ENCODE measurements around the gene SPSB1.
A peak's percentile ranks its signal among the peaks of the same experiment; 100 is the strongest.
"Not testable (repeated sequence)": the region's sequence is repeated elsewhere in the genome, so short reads cannot be mapped to it uniquely, and the experiment has no call there.

The SPSB1 gene

DNA sequence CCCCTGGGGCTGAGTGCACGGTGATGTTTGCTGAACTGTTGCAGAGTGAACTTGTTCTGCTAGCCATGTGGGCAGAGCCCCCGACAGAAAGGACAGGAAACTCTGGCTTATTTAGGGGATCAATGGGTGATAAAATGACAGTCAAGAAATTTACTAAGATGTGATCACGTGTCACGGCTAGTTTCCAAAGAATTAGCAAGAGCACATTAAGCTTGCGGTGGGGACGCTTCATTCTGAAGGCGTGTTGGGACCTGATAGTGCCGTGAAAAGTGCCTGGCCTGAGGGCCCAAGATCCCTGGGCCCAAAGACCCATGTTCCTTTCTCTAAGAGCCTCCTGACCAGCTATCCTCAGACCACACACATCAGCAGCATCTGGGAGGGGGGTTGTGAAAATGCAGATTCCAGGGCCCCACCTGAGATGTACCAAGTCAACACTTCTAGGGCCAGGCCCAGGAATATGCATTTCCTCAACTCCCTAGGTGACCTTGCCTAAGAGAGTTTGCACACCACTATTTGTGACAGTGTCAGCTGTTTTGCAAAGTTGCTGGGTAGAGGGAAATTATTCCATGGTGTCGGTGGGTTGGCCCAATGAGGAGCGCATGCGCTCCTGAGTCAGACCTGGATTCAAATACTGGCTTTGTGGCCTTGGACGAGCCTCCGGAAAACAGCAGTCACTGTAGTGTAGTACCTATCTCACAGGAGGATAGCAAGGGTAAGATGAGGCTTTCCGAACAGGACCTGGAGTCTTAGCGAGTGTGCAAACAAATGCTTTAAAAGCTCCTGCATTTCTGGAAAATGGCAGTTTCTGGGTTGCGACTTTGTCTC lies 77.5 kb downstream of the SPSB1 start:
- DNase-seq: no peak

DNA sequence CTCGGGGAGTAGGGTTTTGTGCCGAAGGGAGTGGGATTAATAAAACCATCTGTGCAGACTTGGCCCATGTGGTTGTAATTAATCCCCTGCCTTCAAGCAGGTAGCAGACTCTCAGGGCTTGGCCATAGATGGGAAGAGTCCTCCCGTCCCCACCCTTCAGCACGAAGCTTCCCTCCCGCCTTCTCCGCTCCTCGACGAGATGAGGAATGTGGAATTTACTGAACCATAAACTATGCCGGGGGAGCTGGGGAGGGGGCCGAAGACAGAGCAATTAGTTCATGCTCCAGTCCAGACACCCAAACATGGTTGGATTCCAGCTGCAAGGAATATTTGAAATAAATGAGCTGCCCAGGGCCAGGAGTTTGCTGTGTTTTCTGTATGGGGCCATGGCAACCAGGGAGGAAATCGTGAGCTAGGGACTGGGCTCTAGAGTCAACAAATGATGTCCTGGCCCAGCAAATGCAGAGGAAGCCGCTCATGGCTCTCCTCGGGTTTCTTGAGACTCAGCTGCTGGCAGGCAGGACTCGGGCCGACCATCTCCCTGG lies 78.8 kb downstream of the SPSB1 start:
- DNase-seq: peak; percentile 95

DNA sequence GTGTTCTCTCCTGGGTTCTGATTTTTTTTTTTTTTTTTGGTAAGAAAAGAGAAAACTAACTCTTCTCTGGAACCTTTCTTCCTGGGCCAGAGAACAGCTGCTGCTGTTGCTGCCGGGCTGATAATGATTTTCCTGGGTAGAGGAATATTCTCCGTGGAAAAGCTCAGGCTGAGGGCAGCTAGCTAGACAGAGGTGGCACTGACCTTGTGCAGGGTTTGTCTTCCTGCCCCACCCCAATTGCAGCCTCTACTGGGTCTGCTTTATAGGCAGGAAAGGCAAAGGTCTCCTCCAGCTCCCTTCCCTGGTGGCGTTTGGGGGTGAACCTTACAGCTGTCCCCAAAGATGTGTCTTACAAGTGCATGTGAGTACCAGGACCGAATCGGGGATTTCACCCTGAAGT lies 79.3 kb downstream of the SPSB1 start:
- no peak for DNase-seq

GRCh38 chr1:9373619-9374018 lies 80.9 kb downstream of the SPSB1 start:
- no peak for DNase-seq

DNA sequence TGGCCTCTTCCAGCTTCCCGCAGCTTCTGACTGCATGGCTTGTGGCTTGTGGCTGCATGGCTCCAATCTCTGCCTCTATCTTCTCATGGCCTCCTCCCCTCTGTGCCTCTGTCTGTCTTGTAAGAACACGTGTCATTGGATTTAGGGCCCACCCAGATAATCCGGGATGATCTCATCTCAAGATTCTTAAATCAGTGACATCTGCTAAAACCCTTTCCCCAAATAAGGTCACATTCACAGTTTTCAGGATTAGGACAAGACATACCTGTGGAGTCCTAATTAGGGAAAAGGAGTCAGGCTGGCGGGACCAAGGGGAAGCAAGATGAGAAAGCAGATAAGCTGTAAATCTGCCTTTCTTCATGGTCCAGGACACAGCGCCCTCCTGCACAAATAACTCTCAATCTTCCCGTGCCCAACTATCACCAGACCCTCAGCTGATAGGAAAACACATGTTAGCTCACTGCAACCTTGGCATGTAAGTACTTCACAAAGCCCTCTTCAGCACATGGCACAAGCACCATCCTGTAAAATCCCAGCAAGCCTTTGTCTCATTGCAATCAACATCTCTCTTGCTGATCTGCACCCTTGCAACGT lies 82.2 kb downstream of the SPSB1 start:
- no peak for DNase-seq

- no peak for DNase-seq
Measured at GRCh38 chr1:9375912-9376311, 83.2 kb downstream of the SPSB1 start.

- DNase-seq: no peak
Measured at GRCh38 chr1:9376430-9376829, 83.7 kb downstream of the SPSB1 start.

- no peak for DNase-seq
Measured at GRCh38 chr1:9376886-9377333, 84.2 kb downstream of the SPSB1 start.

DNA sequence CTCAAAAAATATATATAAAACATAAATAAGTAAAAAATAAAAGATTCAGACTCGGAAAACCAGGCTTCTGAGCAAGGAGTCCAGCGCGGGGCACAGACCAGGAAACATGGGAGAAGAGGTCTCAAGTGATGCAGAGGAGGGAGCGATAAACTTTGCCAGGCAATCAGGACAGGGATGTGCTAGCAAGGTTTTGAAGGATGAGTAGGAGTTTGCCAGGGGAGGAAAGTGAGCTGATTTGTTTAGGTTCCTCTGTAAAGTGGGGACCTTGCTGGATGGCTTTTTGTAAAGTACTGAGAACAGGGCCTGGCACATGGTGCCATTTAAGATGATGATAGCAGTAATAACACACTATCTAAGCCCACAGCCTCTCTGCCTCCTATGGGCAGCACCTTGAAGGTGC lies 86.1 kb downstream of the SPSB1 start:
- no peak for DNase-seq

DNA sequence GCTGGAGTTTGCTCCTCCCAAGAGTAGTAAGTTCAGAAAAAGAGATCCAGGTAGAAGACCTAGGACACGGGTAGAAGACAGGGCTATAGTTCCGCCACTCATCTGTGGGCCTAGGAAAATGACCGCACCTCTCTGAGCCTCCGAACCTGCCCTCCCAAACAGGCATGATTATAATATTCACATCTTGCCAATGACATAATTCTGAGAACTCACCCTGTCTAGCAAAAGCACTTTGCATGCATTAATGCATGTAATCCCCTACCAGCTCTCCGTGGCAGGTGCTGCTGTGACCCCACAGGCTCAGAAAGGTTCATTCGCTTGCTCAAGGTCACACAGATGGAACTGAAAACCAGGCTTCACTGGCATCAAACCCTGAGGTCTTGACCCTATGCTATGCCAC lies 88.0 kb downstream of the SPSB1 start:
- DNase-seq: no peak

DNA sequence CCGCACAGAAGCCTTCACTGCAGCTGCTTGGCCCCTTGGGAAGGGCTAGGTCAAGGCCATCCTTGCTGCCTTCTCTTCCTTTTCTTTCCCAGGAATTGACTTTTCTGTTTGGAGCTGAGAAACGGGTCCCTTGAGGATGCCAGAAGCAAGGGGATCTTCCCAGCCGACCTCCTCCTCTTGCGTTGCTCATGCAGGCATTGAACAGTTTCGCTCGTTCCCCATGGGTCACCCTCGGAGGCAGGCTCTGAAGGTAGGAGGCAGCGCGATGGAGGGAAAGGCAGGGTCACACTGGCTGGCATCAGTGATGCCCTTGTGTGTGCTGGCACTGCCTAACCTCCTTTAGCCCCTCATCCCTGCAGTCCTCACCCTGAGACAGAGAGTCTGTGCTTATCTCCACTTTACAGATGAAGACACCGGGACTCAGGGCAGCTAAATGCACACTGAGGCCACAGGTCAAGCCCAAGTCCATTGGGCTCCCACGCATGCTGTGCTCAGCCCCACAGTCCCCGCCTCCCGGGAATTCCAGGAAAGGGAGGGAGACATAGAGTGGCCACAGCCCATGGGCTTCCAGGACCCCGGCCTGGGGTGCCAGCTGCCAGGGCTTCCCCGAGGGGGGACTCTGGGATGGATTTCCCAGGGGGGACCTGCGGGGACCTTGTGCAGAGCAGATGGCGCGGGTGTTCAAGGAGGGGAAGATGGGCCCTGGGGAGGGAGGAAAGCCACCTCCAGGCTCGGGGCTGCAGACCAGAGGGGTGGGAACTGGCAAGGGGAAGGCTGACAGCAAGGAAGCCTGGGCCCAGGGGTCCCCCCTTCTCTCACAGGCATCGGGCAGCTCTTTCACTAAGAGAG lies 90.2 kb downstream of the SPSB1 start:
- no peak for DNase-seq

DNA sequence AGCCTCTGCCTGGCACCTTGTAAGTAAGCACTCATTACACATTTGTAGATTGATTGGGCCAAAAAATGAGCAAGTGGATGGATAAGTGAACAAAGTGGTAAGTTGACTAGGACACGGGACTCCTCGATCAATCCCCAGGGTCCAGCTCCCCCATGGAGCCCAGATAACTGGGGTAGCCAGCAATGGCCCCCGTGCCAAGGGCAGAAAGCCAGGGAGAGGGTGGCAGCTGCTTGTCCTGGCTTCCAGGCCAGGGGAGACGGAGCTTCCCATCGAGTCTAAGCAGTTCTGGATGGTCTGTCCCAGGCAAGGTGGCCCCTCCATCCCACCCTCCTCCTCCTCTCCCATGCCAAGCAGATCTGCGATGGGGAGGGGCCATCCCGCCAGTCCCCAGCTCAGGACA lies 91.4 kb downstream of the SPSB1 start:
- no peak for DNase-seq

- no peak for DNase-seq
Measured at GRCh38 chr1:9384751-9385245, 92.1 kb downstream of the SPSB1 start.

GRCh38 chr1:9385392-9385791 lies 92.7 kb downstream of the SPSB1 start:
- DNase-seq: not testable (repeated sequence)

GRCh38 chr1:9385801-9386573 lies 93.3 kb downstream of the SPSB1 start:
- no peak for DNase-seq

GRCh38 chr1:9388335-9389180 lies 95.9 kb downstream of the SPSB1 start:
- DNase-seq: no peak

DNA sequence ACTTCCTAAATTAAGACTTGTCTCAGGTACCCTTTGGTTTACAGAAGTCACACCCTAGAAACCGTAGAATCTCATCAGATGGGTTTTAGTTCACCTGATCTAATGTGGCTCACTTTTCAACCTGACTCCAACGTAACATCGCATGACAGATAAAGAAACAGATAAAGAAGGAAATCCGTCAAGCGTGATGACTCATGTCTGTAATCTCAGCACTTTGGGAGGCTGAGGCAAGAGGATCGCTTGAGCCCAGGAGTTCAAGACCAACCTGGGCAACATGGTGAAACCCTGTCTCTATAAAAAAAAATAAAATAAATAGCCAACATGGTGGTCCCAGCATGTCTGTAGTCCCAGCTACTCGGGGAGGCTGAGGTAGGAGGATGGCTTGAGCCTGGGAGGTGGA lies 97.3 kb downstream of the SPSB1 start:
- DNase-seq: no peak

- DNase-seq: no peak
Measured at GRCh38 chr1:9391620-9392019, 98.9 kb downstream of the SPSB1 start.

GRCh38 chr1:9394010-9394409 lies 101.3 kb downstream of the SPSB1 start:
- DNase-seq: no peak

DNA sequence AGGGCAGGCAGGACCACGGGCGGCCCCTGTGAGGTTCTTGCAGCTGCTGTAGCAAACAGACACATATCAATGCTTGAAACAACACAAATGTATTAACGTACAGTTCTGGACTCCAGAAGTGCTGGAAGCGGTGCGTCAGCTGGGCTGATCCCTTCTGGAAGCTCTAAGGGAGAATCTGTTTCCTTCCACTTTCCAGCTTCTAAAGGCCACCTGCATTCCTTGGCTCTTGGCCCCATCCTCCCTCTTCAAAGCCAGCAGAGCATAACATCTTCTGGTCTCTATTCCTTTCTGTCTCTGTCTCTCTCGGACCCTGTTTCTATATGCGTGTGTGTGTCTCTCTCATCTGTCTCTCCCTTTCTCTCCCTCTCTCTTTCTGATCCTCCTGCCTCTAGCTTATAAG lies 102.3 kb downstream of the SPSB1 start:
- DNase-seq: no peak

DNA sequence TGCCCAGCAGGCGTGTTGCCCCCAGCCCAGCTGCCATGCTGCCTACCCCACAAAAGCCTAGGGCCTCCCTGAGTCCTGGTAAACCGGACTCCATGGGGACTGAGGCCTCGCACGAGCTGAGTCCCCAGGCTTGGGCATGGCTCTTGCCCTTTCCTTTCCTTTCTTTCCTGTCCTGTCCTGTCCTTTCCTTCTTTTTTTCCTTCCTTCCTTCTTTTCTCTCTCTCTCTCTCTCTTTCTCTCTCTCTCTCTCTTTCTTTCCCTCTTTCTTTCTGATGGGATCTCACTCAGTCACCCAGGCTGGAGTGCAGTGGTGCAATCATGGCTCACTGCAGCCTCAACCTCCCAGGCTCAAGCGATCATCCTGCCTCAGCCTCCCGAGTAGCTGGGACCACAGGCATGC lies 104.4 kb downstream of the SPSB1 start:
- DNase-seq: no peak
